Measurements from ENCODE around the gene SETD5.

DNA sequence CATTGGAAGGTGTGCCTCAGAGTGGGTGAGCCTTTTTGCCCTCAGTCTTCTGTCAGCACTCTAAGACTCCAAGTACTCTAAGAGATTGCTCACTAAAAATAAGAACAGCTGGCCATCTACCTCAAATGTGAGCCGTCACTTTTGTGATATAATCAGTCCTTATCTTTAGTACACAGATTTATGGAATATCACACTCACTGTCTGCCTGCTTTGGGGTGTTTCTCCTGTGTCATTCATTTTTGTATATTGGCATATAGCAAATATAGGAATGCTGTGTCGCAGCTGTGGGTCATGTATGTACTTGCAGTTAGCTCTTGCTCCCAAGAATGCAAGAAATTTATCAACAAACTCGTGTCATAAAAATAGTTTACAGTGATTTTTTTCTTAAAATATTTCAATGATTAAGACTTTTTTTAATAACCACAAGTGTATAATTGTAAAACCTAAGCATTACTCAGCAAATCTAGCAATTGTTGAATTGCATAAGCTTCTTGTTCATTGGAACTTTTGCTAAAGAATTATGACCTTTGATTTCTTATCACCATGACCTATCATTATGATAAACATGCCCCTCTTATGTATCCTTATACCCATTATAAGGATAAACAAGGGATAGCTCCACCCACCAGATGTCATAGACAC is 18.8 kb downstream of the SETD5 start:
- TF ChIP-seq POLR2A (IDR thresholded peaks at IDR 0.05) = no peak
- TF ChIP-seq, protein P1, sequence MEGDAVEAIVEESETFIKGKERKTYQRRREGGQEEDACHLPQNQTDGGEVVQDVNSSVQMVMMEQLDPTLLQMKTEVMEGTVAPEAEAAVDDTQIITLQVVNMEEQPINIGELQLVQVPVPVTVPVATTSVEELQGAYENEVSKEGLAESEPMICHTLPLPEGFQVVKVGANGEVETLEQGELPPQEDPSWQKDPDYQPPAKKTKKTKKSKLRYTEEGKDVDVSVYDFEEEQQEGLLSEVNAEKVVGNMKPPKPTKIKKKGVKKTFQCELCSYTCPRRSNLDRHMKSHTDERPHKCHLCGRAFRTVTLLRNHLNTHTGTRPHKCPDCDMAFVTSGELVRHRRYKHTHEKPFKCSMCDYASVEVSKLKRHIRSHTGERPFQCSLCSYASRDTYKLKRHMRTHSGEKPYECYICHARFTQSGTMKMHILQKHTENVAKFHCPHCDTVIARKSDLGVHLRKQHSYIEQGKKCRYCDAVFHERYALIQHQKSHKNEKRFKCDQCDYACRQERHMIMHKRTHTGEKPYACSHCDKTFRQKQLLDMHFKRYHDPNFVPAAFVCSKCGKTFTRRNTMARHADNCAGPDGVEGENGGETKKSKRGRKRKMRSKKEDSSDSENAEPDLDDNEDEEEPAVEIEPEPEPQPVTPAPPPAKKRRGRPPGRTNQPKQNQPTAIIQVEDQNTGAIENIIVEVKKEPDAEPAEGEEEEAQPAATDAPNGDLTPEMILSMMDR (IDR thresholded peaks at IDR 0.05 in 8 of 11, conservative IDR thresholded peaks at IDR 0.05 in 3 of 11) = no peak
- no peak for TF ChIP-seq POLR2AphosphoS5 (IDR thresholded peaks at IDR 0.05)
